Fibroblast of lung (primary cell): Measurements from ENCODE around the gene BABAM2. TPM values are rescaled to one million over a fixed set of nuclear protein-coding genes. Genes with fewer than 3 reads are reported as not detected.
"Not testable (repeated sequence)": the region's sequence is repeated elsewhere in the genome, so short reads cannot be mapped to it uniquely, and the experiment has no call there.

Experiments used
- DNase-seq, 2 donors: peaks; one replicate each; pipeline versions ENCODE4 v3.0.0 to v3.0.0-alpha.2; 2010; ENCODE audit warnings: low read depth in 2 of 2
- H2AFZ ChIP-seq: 2 replicates; pipeline ENCODE4 v1.5.1; 2012; ENCODE audit warnings: low read length, control low read depth, inconsistent platforms
- H3K27ac ChIP-seq: 2 replicates; pipeline ENCODE4 v1.5.1; 2011; ENCODE audit warnings: low read length, control low read depth; ENCODE audit not compliant: insufficient read depth
- H3K27me3 ChIP-seq: 2 replicates; pipeline ENCODE4 v1.5.1; 2011; ENCODE audit warnings: mild to moderate bottlenecking, low read length; ENCODE audit not compliant: control insufficient read depth, insufficient read depth
- H3K36me3 ChIP-seq: 2 replicates; pipeline ENCODE4 v1.5.1; 2011; ENCODE audit warnings: low read length; ENCODE audit not compliant: control insufficient read depth, insufficient read depth
- H3K4me1 ChIP-seq: 2 replicates; pipeline ENCODE4 v1.5.1; 2011; ENCODE audit warnings: low read length; ENCODE audit not compliant: control insufficient read depth, insufficient read depth; ENCODE audit errors: extremely low read depth
- H3K4me2 ChIP-seq: 2 replicates; pipeline ENCODE4 v1.5.1; 2011; ENCODE audit warnings: low read length, control low read depth; ENCODE audit not compliant: insufficient read depth; ENCODE audit errors: extremely low read depth
- H3K4me3 ChIP-seq, 4 experiments: fragments of 200-600 bp in 1 of 4; sonication (generic) in 1 of 4; replicated peaks in 1 of 4; 2 replicates each; pipeline ENCODE4 v1.5.1; 2011 to 2016; ENCODE audit warnings: low read length in 4 of 4, low read depth in 3 of 4, mild to moderate bottlenecking in 3 of 4, control low read depth in 2 of 4, inconsistent platforms in 1 of 4, mixed read lengths in 1 of 4; ENCODE audit not compliant: insufficient read depth in 1 of 4; ENCODE audit errors: control extremely low read depth in 1 of 4
- H3K79me2 ChIP-seq: 2 replicates; pipeline ENCODE4 v1.5.1; 2012; ENCODE audit warnings: mild to moderate bottlenecking, low read length, inconsistent platforms; ENCODE audit not compliant: control insufficient read depth, insufficient read depth
- H3K9ac ChIP-seq: 2 replicates; pipeline ENCODE4 v1.5.1; 2011; ENCODE audit warnings: mild to moderate bottlenecking, low read length, control low read depth; ENCODE audit not compliant: insufficient read depth
- H3K9me3 ChIP-seq: 2 replicates; pipeline ENCODE4 v1.5.1; 2012; ENCODE audit warnings: low read depth, low read length; ENCODE audit not compliant: control insufficient read depth, insufficient read depth
- H4K20me1 ChIP-seq: 2 replicates; pipeline ENCODE4 v1.5.1; 2011; ENCODE audit warnings: low read length; ENCODE audit not compliant: control insufficient read depth, insufficient read depth; ENCODE audit errors: extremely low read depth
- EZH2 ChIP-seq: IDR thresholded peaks from 2 replicates; pipeline ENCODE4 v1.5.1; 2012; ENCODE audit warnings: low read length, control low read depth, mild to moderate bottlenecking; ENCODE audit errors: missing control alignments
- polyA plus RNA-seq, 2 donors: library from polyadenylated mRNA; depleted of rRNA in 1 of 2; stranded (reverse) in 1 of 2; unstranded in 1 of 2; fragments of >200 nt; gene quantifications; 2 replicates each; pipeline ENCODE4 v1.2.1, GENCODE V29; 2011 to 2012; ENCODE audit warnings: missing spikeins in 1 of 2
- total RNA-seq: library from RNA; depleted of rRNA; stranded (reverse); fragments of >200 nt; gene quantifications from 2 replicates; pipeline ENCODE4 v1.2.1, GENCODE V29; 2014
- TF ChIP-seq, protein P1 (sequence below), 2 donors: IDR thresholded peaks in 1 of 2; conservative IDR thresholded peaks in 1 of 2; 1 replicate in 1 of 2; 2 replicates in 1 of 2; pipeline ENCODE4 v1.5.1; 2011 to 2012; ENCODE audit warnings: low read length in 2 of 2, control low read depth in 1 of 2, inconsistent platforms in 1 of 2, low read depth in 1 of 2, mild to moderate bottlenecking in 1 of 2

Gene BABAM2
- total and polyA plus RNA-seq, 2 donors (not counting 1 experiment from before 2014, with no cell fraction given) = 25.6 to 33.4 TPM

DNA sequence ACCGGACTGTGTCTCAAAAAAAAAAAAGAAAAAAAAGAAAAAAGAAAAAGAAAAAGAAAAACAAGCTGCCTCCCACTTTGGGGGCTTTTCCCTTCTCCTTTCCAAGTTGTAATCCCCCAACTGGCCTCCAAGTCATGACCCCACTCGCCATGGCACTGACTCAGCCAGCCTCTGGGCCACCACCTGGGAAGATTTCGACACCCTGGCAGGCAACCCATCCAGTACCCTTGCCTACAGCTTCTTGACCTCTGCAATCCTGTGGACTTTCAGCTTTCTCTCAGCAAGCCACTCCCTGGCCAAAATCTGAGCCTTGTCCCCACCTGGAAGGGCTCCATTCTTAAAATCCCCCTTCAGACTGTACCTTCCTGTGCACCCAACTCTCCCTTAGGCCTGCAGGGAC is 479.8 kb downstream of the BABAM2 start:
- no peak for DNase-seq
- Histone ChIP-seq H3K27ac (no peak overlapping the region), H3K79me2 (no peaks in the 10 kb centered on the region), H2AFZ (no peak overlapping the region), H3K9ac (no peak overlapping the region), H3K27me3 (peaks cover 2% of the 10 kb centered on the region), H3K36me3 (no peaks in the 10 kb centered on the region), H3K4me2 (no peak overlapping the region), H3K4me1 (peaks cover 2% of the 10 kb centered on the region), H3K4me3 (no peak overlapping the region), H3K9me3 (no peaks in the 10 kb centered on the region), H4K20me1 (no peaks in the 10 kb centered on the region)
- TF ChIP-seq EZH2 = no peak
- TF ChIP-seq, protein P1, sequence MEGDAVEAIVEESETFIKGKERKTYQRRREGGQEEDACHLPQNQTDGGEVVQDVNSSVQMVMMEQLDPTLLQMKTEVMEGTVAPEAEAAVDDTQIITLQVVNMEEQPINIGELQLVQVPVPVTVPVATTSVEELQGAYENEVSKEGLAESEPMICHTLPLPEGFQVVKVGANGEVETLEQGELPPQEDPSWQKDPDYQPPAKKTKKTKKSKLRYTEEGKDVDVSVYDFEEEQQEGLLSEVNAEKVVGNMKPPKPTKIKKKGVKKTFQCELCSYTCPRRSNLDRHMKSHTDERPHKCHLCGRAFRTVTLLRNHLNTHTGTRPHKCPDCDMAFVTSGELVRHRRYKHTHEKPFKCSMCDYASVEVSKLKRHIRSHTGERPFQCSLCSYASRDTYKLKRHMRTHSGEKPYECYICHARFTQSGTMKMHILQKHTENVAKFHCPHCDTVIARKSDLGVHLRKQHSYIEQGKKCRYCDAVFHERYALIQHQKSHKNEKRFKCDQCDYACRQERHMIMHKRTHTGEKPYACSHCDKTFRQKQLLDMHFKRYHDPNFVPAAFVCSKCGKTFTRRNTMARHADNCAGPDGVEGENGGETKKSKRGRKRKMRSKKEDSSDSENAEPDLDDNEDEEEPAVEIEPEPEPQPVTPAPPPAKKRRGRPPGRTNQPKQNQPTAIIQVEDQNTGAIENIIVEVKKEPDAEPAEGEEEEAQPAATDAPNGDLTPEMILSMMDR (conservative IDR thresholded peaks at IDR 0.05 in 1 of 2, IDR thresholded peaks at IDR 0.05 in 1 of 2; ENCODE audit: low read depth in 1 of 2, low read length in 2 of 2) = no peak

DNA sequence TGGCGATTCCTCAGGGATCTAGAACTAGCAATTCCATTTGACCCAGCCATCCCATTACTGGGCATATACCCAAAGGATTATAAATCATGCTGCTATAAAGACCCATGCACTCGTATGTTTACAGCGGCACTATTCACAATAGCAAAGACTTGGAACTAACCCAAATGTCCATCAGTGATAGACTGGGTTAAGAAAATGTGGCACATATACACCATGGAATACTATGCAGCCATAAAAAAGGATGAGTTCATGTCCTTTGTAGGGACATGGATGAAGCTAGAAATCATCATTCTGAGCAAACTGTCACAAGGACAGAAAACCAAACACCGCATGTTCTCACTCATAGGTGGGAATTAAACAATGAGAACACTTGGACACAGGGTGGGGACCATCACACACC is 481.2 kb downstream of the BABAM2 start:
- H4K20me1 ChIP-seq, H3K27me3 ChIP-seq, H3K27ac ChIP-seq, H3K4me1 ChIP-seq, H3K4me2 ChIP-seq, H2AFZ ChIP-seq, H3K36me3 ChIP-seq, H3K9ac ChIP-seq, DNase-seq, H3K9me3 ChIP-seq, H3K79me2 ChIP-seq, H3K4me3 ChIP-seq: not testable (repeated sequence)

- H3K9me3 ChIP-seq = no peaks in the 10 kb centered on the region
- peaks cover 2% of the 10 kb centered on the region for H3K4me1 ChIP-seq
- DNase-seq = no peak
- TF ChIP-seq EZH2 = no peak
- TF ChIP-seq, protein P1 (conservative IDR thresholded peaks at IDR 0.05 in 1 of 2, IDR thresholded peaks at IDR 0.05 in 1 of 2; ENCODE audit: low read depth in 1 of 2, low read length in 2 of 2) = no peak
- no peak overlapping the region for H3K4me3 ChIP-seq
- no peaks in the 10 kb centered on the region for H3K36me3 ChIP-seq
- no peak overlapping the region for H2AFZ ChIP-seq
- H3K4me2 ChIP-seq = no peak overlapping the region
- no peak overlapping the region for H3K27ac ChIP-seq
- H4K20me1 ChIP-seq = no peaks in the 10 kb centered on the region
- H3K79me2 ChIP-seq = no peaks in the 10 kb centered on the region
- H3K27me3 ChIP-seq = peaks cover 2% of the 10 kb centered on the region
- no peak overlapping the region for H3K9ac ChIP-seq
Observed at GRCh38 chr2:28373854-28374253, 483.3 kb downstream of the BABAM2 start.
